HepG2 (cell line): ENCODE data around the gene DDX24. TPM values are rescaled to one million over a fixed set of nuclear protein-coding genes. Genes with fewer than 3 reads are reported as not detected.

ENCODE experiments used
- ATAC-seq: fragments of 200-7000 bp; cut with Tn5 transposase; 3 replicates; pipeline ENCODE4 v1.9.1; 2020; ENCODE audit warnings: mild to moderate bottlenecking, moderate library complexity
- BruUV-seq: library from RNA; stranded (reverse); fragments of 400-500 nt; replicated peaks from 2 replicates; lab custom pipeline; 2021; lab: Mats Ljungman, UMichigan
- CTCF ChIA-PET: fragments of 300-600 bp; formaldehyde crosslinking; extraction: SDS; loops from one replicate; lab custom pipeline; 2021; ENCODE audit warnings: low total read pairs, inconsistent platforms, low intra/inter-chr PET ratio; lab: Yijun Ruan, JAX
- POLR2A ChIA-PET: fragments of 350-600 bp; sonication (Branson Sonifier 250); formaldehyde crosslinking; loops from one replicate; lab custom pipeline; 2020; ENCODE audit warnings: antibody characterized with exemption, inconsistent platforms; lab: Yijun Ruan, JAX
- DNase-seq: peaks from one replicate; pipeline ENCODE4 v3.0.0-alpha.2; 2015; ENCODE audit warnings: low spot score
- FAIRE-seq: peaks from 3 replicates; lab custom pipeline; 2011; peaks lifted over from hg19 to GRCh38; lab: Jason Lieb, UNC
- H2AFZ ChIP-seq: one replicate; pipeline ENCODE4 v1.6.1; 2011; ENCODE audit warnings: low read length, inconsistent platforms
- H3K27ac ChIP-seq: fragments of 300-600 bp; 3 replicates; pipeline ENCODE4 v1.8.0; 2011; ENCODE audit warnings: mixed run types, mild to moderate bottlenecking, mixed read lengths, low read length, inconsistent platforms; ENCODE audit not compliant: insufficient read depth; ENCODE audit errors: extremely low read length
- H3K27me3 ChIP-seq, 2 experiments: fragments of 200-600 bp in 1 of 2; 2 replicates in 1 of 2; 3 replicates in 1 of 2; pipeline versions ENCODE4 v1.6.0 to v1.8.0; 2011; ENCODE audit warnings: low read length in 2 of 2, mild to moderate bottlenecking in 2 of 2, moderate library complexity in 2 of 2, inconsistent platforms in 1 of 2; ENCODE audit not compliant: insufficient read depth in 2 of 2, control insufficient read depth in 1 of 2
- H3K36me3 ChIP-seq, 2 experiments: fragments of 200-600 bp in 1 of 2; replicated peaks in 1 of 2; 2 replicates in 1 of 2; 3 replicates in 1 of 2; pipeline versions ENCODE4 v1.5.1 to v1.8.0; 2011; ENCODE audit warnings: low read length in 2 of 2, inconsistent platforms in 1 of 2; ENCODE audit not compliant: insufficient read depth in 2 of 2, control insufficient read depth in 1 of 2
- H3K4me1 ChIP-seq: 2 replicates; pipeline ENCODE4 v1.5.1; 2012; ENCODE audit warnings: low read length, inconsistent platforms; ENCODE audit not compliant: insufficient read depth
- H3K4me2 ChIP-seq: 2 replicates; pipeline ENCODE4 v1.6.0; 2011; ENCODE audit warnings: low read depth, low read length, inconsistent platforms
- H3K4me3 ChIP-seq, 3 experiments: fragments of 200-600 bp in 1 of 3; sonication (generic), shearing (Covaris generic) in 1 of 3; replicated peaks in 1 of 3; 2 replicates each; pipeline ENCODE4 v1.5.1; 2011 to 2016; ENCODE audit warnings: low read length in 3 of 3, inconsistent platforms in 2 of 3, low read depth in 2 of 3, mild to moderate bottlenecking in 2 of 3, control low read depth in 1 of 3, mixed read lengths in 1 of 3; ENCODE audit not compliant: insufficient read depth in 1 of 3
- H3K79me2 ChIP-seq: one replicate; pipeline ENCODE4 v1.6.1; 2011; ENCODE audit warnings: low read length, inconsistent platforms; ENCODE audit not compliant: insufficient read depth
- H3K9ac ChIP-seq: 2 replicates; pipeline ENCODE4 v1.6.0; 2011; ENCODE audit warnings: mild to moderate bottlenecking, low read depth, low read length, inconsistent platforms; ENCODE audit not compliant: insufficient read depth
- H3K9me3 ChIP-seq: 2 replicates; pipeline ENCODE4 v1.5.1; 2012; ENCODE audit warnings: mild to moderate bottlenecking, low read length
- H4K20me1 ChIP-seq: 2 replicates; pipeline ENCODE4 v1.6.0; 2011; ENCODE audit warnings: inconsistent platforms, mild to moderate bottlenecking, low read length, moderate library complexity; ENCODE audit not compliant: insufficient read depth
- RAD21 ChIP-seq: fragments of 450-650 bp; formaldehyde crosslinking; IDR thresholded peaks from 2 replicates; pipeline ENCODE4 v1.5.0; 2020; ENCODE audit warnings: mild to moderate bottlenecking
- RBAK ChIP-seq: sonication (generic); formaldehyde crosslinking; IDR thresholded peaks from 2 replicates; pipeline ENCODE4 v1.5.1; 2020; ENCODE audit warnings: mild to moderate bottlenecking, missing genetic modification reagents
- SSRP1 ChIP-seq: IDR thresholded peaks from 2 replicates; pipeline ENCODE4 v1.6.1; 2016; ENCODE audit warnings: control low read depth
- ZBTB39 ChIP-seq: sonication (generic); formaldehyde crosslinking; IDR thresholded peaks from 2 replicates; pipeline ENCODE4 v1.5.0; 2020; ENCODE audit warnings: missing genetic modification reagents
- ZSCAN25 ChIP-seq: sonication (generic); formaldehyde crosslinking; IDR thresholded peaks from 2 replicates; pipeline ENCODE4 v1.8.0; 2022; ENCODE audit warnings: mild to moderate bottlenecking, missing genetic modification reagents
- WGBS: methylation state at CpG from one replicate; pipeline ENCODE4 v1.1.6; 2017; ENCODE audit warnings: low lambda C conversion rate; 5-methylcytosine and 5-hydroxymethylcytosine counted together
- in situ Hi-C: cut with HindIII; loops from 2 replicates; pipeline ENCODE4 v1.10.0; 2017; ENCODE audit warnings: low pct_unique_long_range_greater_than_20kb; ENCODE audit not compliant: extremely low pct_ligation_motif_present
- intact Hi-C: fragments of 100-400 bp; cut with micrococcal nuclease; formaldehyde crosslinking; loops from one replicate; pipeline ENCODE4 v1.10.0; 2022; ENCODE audit not compliant: unreplicated experiment
- polyA plus RNA-seq, 8 experiments: library from polyadenylated mRNA; depleted of rRNA in 3 of 8; stranded (reverse) in 7 of 8; unstranded in 1 of 8; fragments of >200 nt; fragmentation: Illumina TruSeq in 4 of 8; extraction: Trizol in 4 of 8; gene quantifications; 2 replicates each; pipeline versions ENCODE4 v1.2.1 to v1.2.3, GENCODE V29; 2011 to 2016; ENCODE audit warnings: low read depth in 4 of 8, missing spikeins in 1 of 8, mixed read lengths in 1 of 8; ENCODE audit not compliant: insufficient read depth in 1 of 8
- total RNA-seq, 5 experiments: library from RNA; depleted of rRNA; stranded (reverse); fragments of >200 nt; fragmentation: Illumina TruSeq; extraction: Trizol; gene quantifications; 2 replicates each; pipeline ENCODE4 v1.2.3, GENCODE V29; 2016; ENCODE audit warnings: low read depth in 1 of 5
- TF ChIP-seq, protein P1 (sequence below): sonication (generic); formaldehyde crosslinking; IDR thresholded peaks from 2 replicates; pipeline ENCODE4 v1.4.0; 2020; ENCODE audit warnings: missing genetic modification reagents

DDX24 gene
- total and polyA plus RNA-seq, 2 of the 13 experiments (the other 11 are each of a cell fraction or from before 2014, with no cell fraction given) = 67.3 to 149 TPM

- TF ChIP-seq, protein P1, sequence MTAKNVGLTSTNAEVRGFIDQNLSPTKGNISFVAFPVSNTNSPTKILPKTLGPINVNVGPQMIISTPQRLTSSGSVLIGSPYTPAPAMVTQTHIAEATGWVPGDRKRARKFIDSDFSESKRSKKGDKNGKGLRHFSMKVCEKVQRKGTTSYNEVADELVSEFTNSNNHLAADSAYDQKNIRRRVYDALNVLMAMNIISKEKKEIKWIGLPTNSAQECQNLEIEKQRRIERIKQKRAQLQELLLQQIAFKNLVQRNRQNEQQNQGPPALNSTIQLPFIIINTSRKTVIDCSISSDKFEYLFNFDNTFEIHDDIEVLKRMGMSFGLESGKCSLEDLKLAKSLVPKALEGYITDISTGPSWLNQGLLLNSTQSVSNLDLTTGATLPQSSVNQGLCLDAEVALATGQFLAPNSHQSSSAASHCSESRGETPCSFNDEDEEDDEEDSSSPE (CRISPR knock-in tag) = no peak
- no peak for TF ChIP-seq RBAK (CRISPR knock-in tag)
- no peak for TF ChIP-seq RAD21
- TF ChIP-seq SSRP1 (CRISPR knock-in tag) = no peak
- no peak for TF ChIP-seq ZSCAN25
These were observed 31.6 kb upstream of the DDX24 start (continued) for GRCh38 chr14:94112513-94113063.

DNA sequence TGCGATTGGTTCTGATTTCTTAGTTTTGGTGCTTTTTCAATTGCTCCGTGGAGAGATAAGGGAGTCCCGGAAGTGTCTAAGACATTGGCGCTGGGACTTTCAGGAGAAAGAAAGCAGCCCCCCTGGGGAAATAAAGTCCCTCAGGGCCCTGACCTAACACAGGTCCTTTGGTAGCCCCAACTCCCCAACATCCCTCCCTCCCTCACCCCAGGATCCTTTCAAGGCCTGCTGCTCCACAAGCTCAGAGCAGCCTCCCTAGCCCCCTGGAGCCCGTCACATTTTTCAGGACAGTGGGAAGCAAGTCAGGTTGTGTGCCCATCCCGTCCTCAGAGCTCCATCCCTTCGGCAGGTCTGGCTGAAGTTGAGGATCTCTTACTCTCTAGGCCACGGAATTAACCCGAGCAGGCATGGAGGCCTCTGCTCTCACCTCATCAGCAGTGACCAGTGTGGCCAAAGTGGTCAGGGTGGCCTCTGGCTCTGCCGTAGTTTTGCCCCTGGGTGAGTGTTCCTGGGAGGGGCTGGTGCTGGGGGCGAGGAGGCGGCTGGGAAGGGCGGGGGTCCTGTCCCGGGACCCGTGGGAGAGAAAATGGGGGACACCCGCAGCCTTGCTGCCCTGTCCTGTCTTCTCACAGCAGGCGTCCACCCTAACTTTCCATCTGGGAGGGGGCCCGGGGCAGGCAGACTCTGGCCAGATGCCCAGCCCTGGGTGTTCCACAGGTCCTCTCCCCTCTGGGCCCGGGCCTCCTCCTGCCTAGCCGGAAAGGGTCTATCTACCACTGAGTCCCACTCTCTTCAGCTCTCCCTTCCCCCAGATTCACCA is 30.5 kb upstream of the DDX24 start:
- intact Hi-C loops = no loop called here
- H3K4me2 ChIP-seq = no peak overlapping the region

More for the DNA sequence above, 30.5 kb upstream of the DDX24 start:
- 47% methylated on average over 16 of the region's 20 CpGs for WGBS
- H2AFZ ChIP-seq = no peak overlapping the region
- H3K4me1 ChIP-seq = peaks cover 53% of the 10 kb centered on the region
- no peak overlapping the region for H3K4me3 ChIP-seq
- CTCF ChIA-PET = no interaction called here
- DNase-seq = no peak
- in situ Hi-C loops = no loop called here
- no peaks in the 10 kb centered on the region for H4K20me1 ChIP-seq
- peaks cover 2 to 21% of the 10 kb centered on the region in 2 experiments; a peak in 2 of 5 replicates for H3K27me3 ChIP-seq
- H3K79me2 ChIP-seq = no peaks in the 10 kb centered on the region
- no TSS peak for BruUV-seq
- H3K9ac ChIP-seq = no peak overlapping the region
- no peaks in the 10 kb centered on the region for H3K9me3 ChIP-seq
- no peaks in the 10 kb centered on the region for H3K36me3 ChIP-seq
- TF ChIP-seq ZBTB39 (CRISPR knock-in tag) = no peak
- no peak for FAIRE-seq
- no peak; the same call in 2 of the 3 replicates for ATAC-seq
- H3K27ac ChIP-seq = no peak overlapping the region
- POLR2A ChIA-PET = interaction anchor here (1.0 kb wide), 1 partner anchor 46 kb away, joined by 3 read pairs; no protein-coding TSS in a partner anchor
